Neuronal stem cell (in vitro differentiated cells): ENCODE data around the gene LMTK2.

Experiments
- DNase-seq: peaks from one replicate; pipeline ENCODE4 v3.0.0-alpha.2; 2013; ENCODE audit warnings: low spot score
- H2AFZ ChIP-seq: one replicate; pipeline ENCODE4 v1.6.1; 2013; ENCODE audit warnings: mild to moderate bottlenecking, low read length, inconsistent platforms
- H2AK5ac ChIP-seq: 2 replicates; pipeline ENCODE4 v1.6.1; 2013; ENCODE audit warnings: low read depth, mild to moderate bottlenecking, inconsistent platforms, low read length, moderate library complexity, mixed read lengths
- H2BK120ac ChIP-seq: 2 replicates; pipeline ENCODE4 v1.6.1; 2013; ENCODE audit warnings: low read depth, mild to moderate bottlenecking, inconsistent platforms, low read length, moderate library complexity, mixed read lengths
- H2BK12ac ChIP-seq: one replicate; pipeline ENCODE4 v1.6.1; 2013; ENCODE audit warnings: low read length, inconsistent platforms
- H2BK15ac ChIP-seq: 2 replicates; pipeline ENCODE4 v1.6.1; 2013; ENCODE audit warnings: mild to moderate bottlenecking, low read length, inconsistent platforms, mixed read lengths
- H2BK5ac ChIP-seq: one replicate; pipeline ENCODE4 v1.6.1; 2013; ENCODE audit warnings: inconsistent platforms, mild to moderate bottlenecking, low read length, moderate library complexity
- H3K14ac ChIP-seq: one replicate; pipeline ENCODE4 v1.6.1; 2013; ENCODE audit warnings: low read length, inconsistent platforms
- H3K18ac ChIP-seq: 2 replicates; pipeline ENCODE4 v1.6.1; 2013; ENCODE audit warnings: low read length, inconsistent platforms
- H3K23ac ChIP-seq: 2 replicates; pipeline ENCODE4 v1.6.1; 2013; ENCODE audit warnings: low read depth, mild to moderate bottlenecking, mixed read lengths, low read length, inconsistent platforms; ENCODE audit not compliant: poor library complexity
- H3K27ac ChIP-seq: replicated peaks from 3 replicates; pipeline ENCODE4 v1.5.1; 2013; ENCODE audit warnings: low read length, inconsistent platforms
- H3K27me3 ChIP-seq, 3 experiments: 2 replicates each; pipeline ENCODE4 v1.6.1; 2013; ENCODE audit warnings: low read length in 3 of 3, mild to moderate bottlenecking in 2 of 3, inconsistent platforms in 1 of 3, low read depth in 1 of 3, mixed read lengths in 1 of 3, moderate library complexity in 1 of 3; ENCODE audit not compliant: control insufficient read depth in 3 of 3, insufficient read depth in 3 of 3
- H3K36me3 ChIP-seq, 2 donors: replicated peaks in 1 of 2; 2 replicates each; pipeline ENCODE4 v1.6.1; 2013; ENCODE audit warnings: low read length in 2 of 2; ENCODE audit not compliant: control insufficient read depth in 2 of 2, insufficient read depth in 2 of 2
- H3K4ac ChIP-seq: 2 replicates; pipeline ENCODE4 v1.6.1; 2013; ENCODE audit warnings: inconsistent platforms, mild to moderate bottlenecking, low read length, moderate library complexity
- H3K4me1 ChIP-seq, 2 donors: 1 replicate in 1 of 2; 2 replicates in 1 of 2; pipeline ENCODE4 v1.6.1; 2013; ENCODE audit warnings: low read length in 2 of 2, low read depth in 1 of 2; ENCODE audit not compliant: control insufficient read depth in 2 of 2, insufficient read depth in 1 of 2
- H3K4me2 ChIP-seq: one replicate; pipeline ENCODE4 v1.6.1; 2013; ENCODE audit warnings: mild to moderate bottlenecking, low read length, inconsistent platforms; ENCODE audit not compliant: insufficient read depth, poor library complexity, severe bottlenecking
- H3K4me3 ChIP-seq, 2 donors: 2 replicates each; pipeline ENCODE4 v1.5.1; 2013; ENCODE audit warnings: low read length in 2 of 2, mild to moderate bottlenecking in 2 of 2, inconsistent platforms in 1 of 2, moderate library complexity in 1 of 2
- H3K79me1 ChIP-seq: one replicate; pipeline ENCODE4 v1.6.1; 2013; ENCODE audit warnings: low read depth, mild to moderate bottlenecking, inconsistent platforms, low read length, moderate library complexity
- H3K9ac ChIP-seq: one replicate; pipeline ENCODE4 v1.6.1; 2013; ENCODE audit warnings: mild to moderate bottlenecking, low read depth, low read length, inconsistent platforms; ENCODE audit not compliant: poor library complexity
- H3K9me3 ChIP-seq, 2 donors: replicated peaks in 1 of 2; 2 replicates each; pipeline versions ENCODE3 to v1.6.1; 2013; ENCODE audit warnings: low read length in 2 of 2, mild to moderate bottlenecking in 2 of 2, inconsistent platforms in 1 of 2, low read depth in 1 of 2, mixed read lengths in 1 of 2, moderate library complexity in 1 of 2; ENCODE audit not compliant: control insufficient read depth in 2 of 2, insufficient read depth in 1 of 2
- H4K8ac ChIP-seq: one replicate; pipeline ENCODE4 v1.6.1; 2013; ENCODE audit warnings: low read depth, mild to moderate bottlenecking, inconsistent platforms, low read length, moderate library complexity
- H4K91ac ChIP-seq: one replicate; pipeline ENCODE4 v1.6.1; 2013; ENCODE audit warnings: low read length, low read depth, mild to moderate bottlenecking, inconsistent platforms; ENCODE audit not compliant: poor library complexity
- WGBS, 2 donors: extraction: QIAGEN DNeasy Blood & Tissue Kit; methylation state at CpG; one replicate each; pipeline ENCODE4 v1.1.7; 2013; ENCODE audit warnings: missing lambda C conversion rate in 2 of 2, mixed read lengths in 1 of 2; ENCODE audit not compliant: insufficient read length in 2 of 2, insufficient replicate concordance in 1 of 2; ENCODE audit errors: extremely low coverage in 2 of 2; 5-methylcytosine and 5-hydroxymethylcytosine counted together

LMTK2 gene

DNA sequence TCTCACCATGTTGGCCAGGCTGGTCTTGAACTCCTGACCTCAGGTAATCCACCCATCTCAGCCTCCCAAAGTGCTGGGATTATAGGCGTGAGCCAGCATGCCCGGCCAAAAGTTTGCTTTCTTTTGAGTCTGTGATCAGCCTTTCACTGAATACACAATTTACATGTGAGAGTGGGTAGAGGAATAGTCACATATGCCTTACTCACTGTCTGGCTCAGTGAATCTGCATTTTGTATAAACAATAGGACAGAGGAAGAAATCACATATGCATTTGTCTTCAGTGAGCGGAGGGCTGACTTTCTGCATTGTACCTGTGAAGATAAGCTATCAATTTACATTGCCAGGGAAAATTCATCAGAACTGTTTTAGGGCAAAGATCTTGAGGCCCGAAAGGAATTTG is 147.9 kb downstream of the LMTK2 start:
- Histone ChIP-seq H4K91ac (no peak overlapping the region), H3K27ac (no peak overlapping the region), H2BK5ac (no peak overlapping the region), H3K36me3 (peaks cover 3 to 20% of the 10 kb centered on the region in 2 donors), H3K4ac (no peak overlapping the region), H3K27me3 (peaks cover 0 to 1% (median 0%) of the 10 kb centered on the region in 3 experiments), H4K8ac (no peak overlapping the region), H3K4me2 (no peak overlapping the region), H3K4me3 (no peak overlapping the region), H2AK5ac (no peak overlapping the region), H3K14ac (no peak overlapping the region), H3K18ac (no peak overlapping the region), H3K9me3 (no peaks in the 10 kb centered on the region), H3K23ac (no peak overlapping the region), H3K9ac (no peak overlapping the region), H3K4me1 (peaks cover 6 to 21% of the 10 kb centered on the region in 2 donors), H3K79me1 (peaks cover 9% of the 10 kb centered on the region), H2BK120ac (no peak overlapping the region), H2BK12ac (no peak overlapping the region), H2AFZ (no peak overlapping the region), H2BK15ac (no peak overlapping the region)
- DNase-seq, result no peak
- WGBS, 2 donors, result no CpG with 5 or more reads among the region's 4 CpGs

DNA sequence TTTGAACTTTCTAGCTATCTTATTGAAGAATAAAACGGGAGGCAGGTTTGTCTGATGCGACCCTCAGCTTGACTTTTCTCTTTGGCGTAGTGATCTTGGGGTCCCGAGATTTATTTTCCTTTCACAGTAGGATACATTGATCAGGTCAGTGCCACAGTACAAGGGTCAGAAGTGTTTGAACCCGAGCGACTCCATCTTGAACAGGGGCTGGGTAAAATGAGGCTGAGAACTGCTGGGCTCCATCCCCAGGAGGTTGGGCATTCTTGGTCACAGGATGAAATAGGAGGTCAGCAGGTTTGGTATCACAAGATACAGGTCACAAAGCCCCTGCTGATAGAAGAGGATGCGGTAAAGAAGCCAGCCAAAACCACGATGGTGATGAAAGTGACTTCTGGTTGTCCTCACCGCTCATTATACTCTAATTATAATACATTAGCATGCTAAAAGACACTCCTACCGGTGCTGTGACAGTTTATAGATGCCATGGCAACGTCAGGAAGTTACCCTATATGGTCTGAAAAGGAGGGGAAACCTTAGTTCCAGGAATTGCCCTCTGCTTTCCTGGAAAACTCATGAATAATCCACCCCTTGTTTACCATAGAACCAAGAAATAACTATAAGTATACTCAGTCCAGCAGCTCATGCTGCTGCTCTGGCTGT is 148.4 kb downstream of the LMTK2 start:
- peaks cover 0 to 1% (median 0%) of the 10 kb centered on the region in 3 experiments for H3K27me3 ChIP-seq
- no peak overlapping the region for H2BK5ac ChIP-seq
- no peak overlapping the region for H2BK120ac ChIP-seq
- no peak overlapping the region for H2BK12ac ChIP-seq
- H3K27ac ChIP-seq, result no peak overlapping the region
- no peak overlapping the region for H3K14ac ChIP-seq
- no peak overlapping the region for H4K8ac ChIP-seq
- no peak overlapping the region for H3K23ac ChIP-seq
- H3K79me1 ChIP-seq, result peaks cover 9% of the 10 kb centered on the region
- no peak overlapping the region for H3K4ac ChIP-seq
- H3K9ac ChIP-seq, result no peak overlapping the region
- no peak overlapping the region for H3K4me3 ChIP-seq
- no peak overlapping the region for H3K18ac ChIP-seq
- peak overlapping the region; percentile 13 for H2AFZ ChIP-seq
- H3K9me3 ChIP-seq, result no peaks in the 10 kb centered on the region
- peaks cover 6 to 21% of the 10 kb centered on the region in 2 donors for H3K4me1 ChIP-seq
- H3K4me2 ChIP-seq, result no peak overlapping the region
- H2BK15ac ChIP-seq, result no peak overlapping the region
- no peak overlapping the region for H2AK5ac ChIP-seq
- WGBS, 2 donors, result no CpG with 5 or more reads among the region's 11 CpGs
- no peak for DNase-seq
- H3K36me3 ChIP-seq, result peaks cover 3 to 21% of the 10 kb centered on the region in 2 donors
- H4K91ac ChIP-seq, result no peak overlapping the region

GRCh38 chr7:98256431-98256830 is 149.8 kb downstream of the LMTK2 start:
- WGBS, 2 donors, result no CpG with 5 or more reads among the region's 7 CpGs

GRCh38 chr7:98257701-98258100 is 151.0 kb downstream of the LMTK2 start:
- WGBS, 2 donors, result no CpG with 5 or more reads among the region's 6 CpGs
- peaks cover 0 to 10% of the 10 kb centered on the region in 2 donors for H3K9me3 ChIP-seq
- no peak overlapping the region for H2BK120ac ChIP-seq
- H3K4ac ChIP-seq, result no peak overlapping the region
- no peak overlapping the region for H2AK5ac ChIP-seq
- H2BK12ac ChIP-seq, result no peak overlapping the region
- no peak overlapping the region for H3K4me2 ChIP-seq
- peaks cover 1 to 14% of the 10 kb centered on the region in 2 donors for H3K4me1 ChIP-seq
- no peak overlapping the region for H2BK5ac ChIP-seq
- H3K14ac ChIP-seq, result no peak overlapping the region
- no peak overlapping the region for H2BK15ac ChIP-seq
- no peak overlapping the region for H2AFZ ChIP-seq
- no peak overlapping the region for H4K8ac ChIP-seq
- H3K27ac ChIP-seq, result no peak overlapping the region
- H3K4me3 ChIP-seq, result no peak overlapping the region
- no peak for DNase-seq
- H4K91ac ChIP-seq, result no peak overlapping the region
- no peak overlapping the region for H3K9ac ChIP-seq
- peaks cover 8 to 40% of the 10 kb centered on the region in 2 donors for H3K36me3 ChIP-seq
- no peaks in the 10 kb centered on the region for H3K27me3 ChIP-seq
- H3K79me1 ChIP-seq, result peaks cover 2% of the 10 kb centered on the region
- H3K18ac ChIP-seq, result no peak overlapping the region
- no peak overlapping the region for H3K23ac ChIP-seq

More at GRCh38 chr7:98256431-98256830, 149.8 kb downstream of the LMTK2 start:
- Histone ChIP-seq H3K14ac (no peak overlapping the region), H3K4me3 (no peak overlapping the region), H3K4me2 (no peak overlapping the region), H3K79me1 (peaks cover 9% of the 10 kb centered on the region), H3K27me3 (no peaks in the 10 kb centered on the region), H2BK15ac (no peak overlapping the region), H2AFZ (no peak overlapping the region), H2BK120ac (no peak overlapping the region), H3K9ac (no peak overlapping the region), H3K36me3 (peaks cover 5 to 35% of the 10 kb centered on the region in 2 donors), H3K27ac (no peak overlapping the region), H3K4me1 (peaks cover 3 to 15% of the 10 kb centered on the region in 2 donors), H4K91ac (no peak overlapping the region), H2BK5ac (no peak overlapping the region), H3K4ac (no peak overlapping the region), H2BK12ac (no peak overlapping the region), H3K9me3 (peaks cover 0 to 7% of the 10 kb centered on the region in 2 donors), H2AK5ac (no peak overlapping the region), H3K18ac (no peak overlapping the region), H4K8ac (no peak overlapping the region), H3K23ac (no peak overlapping the region)
- DNase-seq, result no peak
